Stimulated activated CD4-positive, alpha-beta T cell treated with anti-CD3 and anti-CD28 coated beads, Interleukin-12 subunit alpha, Interleukin-12 subunit beta, amount 100 ng/mL, for 24 hours (primary cell): Measurements from ENCODE around the gene CD276.
"Not testable (repeated sequence)": the region's sequence is repeated elsewhere in the genome, so short reads cannot be mapped to it uniquely, and the experiment has no call there.

Experiments
- DNase-seq, 2 experiments: peaks; one replicate each; pipeline ENCODE4 v3.0.0-alpha.2; 2020; ENCODE audit warnings: low read depth in 2 of 2

Gene CD276

DNA sequence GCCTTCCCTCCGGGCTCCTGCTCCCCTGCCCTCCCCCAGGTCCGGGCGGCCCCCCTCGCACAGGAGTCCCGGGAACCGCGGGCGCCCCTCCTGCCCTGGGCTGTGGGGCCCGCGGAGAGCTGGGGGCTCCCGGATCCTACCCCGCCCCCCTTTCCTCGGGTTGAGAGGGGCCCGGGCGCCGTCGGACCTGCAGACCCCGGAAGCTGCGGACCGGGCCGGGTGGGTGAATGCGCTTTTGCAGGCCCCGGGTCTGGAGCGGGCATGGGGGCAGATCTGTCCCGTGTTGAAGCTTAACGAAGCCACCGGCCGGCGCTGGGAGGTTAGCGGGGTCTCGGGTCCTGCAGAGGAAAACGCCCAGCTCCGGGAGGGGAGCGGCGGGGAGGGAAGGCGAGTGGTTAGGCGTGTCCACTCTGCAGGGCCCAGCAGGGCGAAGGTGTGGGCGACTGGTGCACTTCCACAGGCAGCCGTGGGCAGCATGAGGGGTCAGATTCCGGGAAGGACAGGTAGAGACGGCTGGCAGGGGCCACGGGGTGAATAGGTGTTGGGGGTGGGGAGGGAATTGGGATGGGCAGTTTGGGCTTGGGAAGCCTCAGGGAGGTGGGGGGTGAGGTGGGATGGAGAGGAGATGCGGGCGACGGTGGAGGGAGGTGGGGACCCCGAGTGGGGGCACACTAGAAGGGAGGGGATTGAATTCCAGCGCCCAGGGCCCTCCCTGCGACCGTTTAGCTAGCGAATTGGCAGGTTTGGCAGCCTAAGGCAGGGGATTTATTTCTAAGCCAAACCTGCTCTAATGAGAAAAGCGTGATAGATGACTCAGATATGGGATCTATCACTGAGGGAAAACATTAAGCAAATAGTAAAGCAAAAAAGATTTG lies 635 bp downstream of the CD276 start:
- no peak for DNase-seq

DNA sequence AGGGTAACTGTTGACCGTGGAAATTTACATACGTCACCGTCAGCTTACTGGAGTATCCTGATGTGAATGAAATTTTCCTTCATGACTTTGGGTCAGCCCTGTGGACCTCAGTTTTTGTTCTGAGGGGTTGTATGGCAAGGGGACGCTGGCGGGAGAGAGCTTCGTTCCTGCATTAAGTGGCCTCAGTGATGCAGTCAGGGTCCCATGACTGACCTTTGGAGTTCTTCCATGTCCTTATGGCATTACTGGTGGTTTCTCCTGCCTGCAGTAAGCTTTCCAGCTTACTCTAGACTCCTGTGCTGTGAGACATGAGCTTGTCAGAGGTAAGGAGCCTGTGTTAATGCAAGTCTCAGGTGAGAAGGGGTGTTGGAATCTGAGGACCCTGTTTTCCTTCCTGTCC lies 1.8 kb downstream of the CD276 start:
- DNase-seq: no peak

DNA sequence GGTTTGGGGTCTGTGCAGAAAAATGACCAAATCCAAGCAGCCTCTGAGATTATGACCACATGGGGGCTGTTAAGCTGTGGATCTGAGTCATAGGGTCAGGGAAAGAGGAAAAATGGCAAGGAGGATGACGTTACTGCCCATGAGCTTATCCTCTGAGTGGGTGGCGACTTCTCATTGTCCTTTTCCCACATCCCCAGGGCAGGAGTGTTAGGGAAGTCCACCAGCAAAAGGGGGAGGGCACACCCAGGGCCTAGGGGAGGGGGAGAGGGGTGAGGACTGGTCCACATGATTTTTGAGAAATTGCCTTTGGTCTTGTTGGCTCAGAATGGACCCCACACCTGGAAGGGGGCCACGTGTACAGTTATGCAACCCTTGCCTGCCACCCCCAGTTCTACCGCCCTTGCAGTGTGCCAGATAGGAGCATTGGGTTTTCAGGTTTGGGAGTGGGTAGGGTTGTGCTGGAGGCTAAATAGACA lies 2.6 kb downstream of the CD276 start:
- no peak for DNase-seq

DNA sequence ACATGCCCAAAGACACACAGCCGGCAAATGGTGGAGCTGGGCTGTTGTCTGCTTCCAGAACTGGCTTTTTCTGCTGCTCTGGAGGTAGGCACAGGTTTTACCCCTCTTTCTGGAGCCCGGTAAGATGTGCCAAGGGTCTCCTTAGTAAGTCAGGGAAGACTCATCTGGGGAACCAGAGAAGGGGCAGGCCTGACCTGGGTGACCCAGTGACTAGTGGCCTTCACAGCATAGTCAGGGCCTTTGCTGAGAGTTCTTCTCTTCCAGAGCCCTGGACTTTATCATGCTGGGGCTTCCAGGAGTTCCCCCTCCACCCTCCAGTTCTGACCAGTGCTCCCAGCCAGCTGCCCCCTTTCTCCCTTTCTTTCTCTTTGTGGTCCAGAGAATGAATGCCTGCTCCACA lies 3.2 kb downstream of the CD276 start:
- no peak for DNase-seq

DNA sequence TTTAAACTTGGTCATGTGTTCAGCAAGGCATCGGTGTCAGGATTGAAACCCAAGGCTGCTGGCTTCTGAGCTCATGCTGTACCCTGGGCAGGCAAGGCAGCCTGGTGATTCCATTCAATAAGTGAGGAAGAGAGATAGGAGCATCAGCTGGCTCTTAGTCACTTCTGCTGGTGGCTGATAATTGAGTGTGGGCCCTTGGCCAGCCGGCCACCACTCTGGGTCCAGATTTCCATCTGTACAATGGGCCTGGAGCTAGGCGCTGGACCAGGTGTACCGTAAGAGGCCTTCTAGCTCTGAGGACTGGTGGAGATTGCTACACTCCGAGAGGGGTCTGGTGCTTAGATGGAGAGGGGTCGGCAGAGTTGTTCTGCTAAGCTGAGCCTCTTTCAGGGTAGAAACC lies 4.3 kb downstream of the CD276 start:
- DNase-seq: no peak

DNA sequence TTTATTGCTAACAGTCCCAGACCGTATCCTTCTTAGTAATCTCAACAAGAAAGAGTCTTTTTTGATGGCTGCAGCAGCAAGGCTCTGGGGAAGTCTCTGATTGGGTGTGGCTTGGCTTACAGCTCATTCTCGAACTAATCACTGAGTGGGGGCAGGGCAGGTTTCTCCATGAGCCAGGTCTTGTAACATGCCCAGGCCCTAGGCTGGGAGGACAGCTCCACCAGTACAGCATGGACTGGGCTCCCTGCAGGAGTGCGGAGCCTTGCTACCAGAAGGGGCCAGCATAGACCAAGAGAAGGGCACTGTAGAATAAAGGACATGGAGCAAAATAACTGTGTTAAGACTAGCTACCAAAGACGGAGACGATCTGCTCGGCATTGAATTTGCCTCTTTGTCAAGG lies 7.2 kb downstream of the CD276 start:
- no peak for DNase-seq

DNA sequence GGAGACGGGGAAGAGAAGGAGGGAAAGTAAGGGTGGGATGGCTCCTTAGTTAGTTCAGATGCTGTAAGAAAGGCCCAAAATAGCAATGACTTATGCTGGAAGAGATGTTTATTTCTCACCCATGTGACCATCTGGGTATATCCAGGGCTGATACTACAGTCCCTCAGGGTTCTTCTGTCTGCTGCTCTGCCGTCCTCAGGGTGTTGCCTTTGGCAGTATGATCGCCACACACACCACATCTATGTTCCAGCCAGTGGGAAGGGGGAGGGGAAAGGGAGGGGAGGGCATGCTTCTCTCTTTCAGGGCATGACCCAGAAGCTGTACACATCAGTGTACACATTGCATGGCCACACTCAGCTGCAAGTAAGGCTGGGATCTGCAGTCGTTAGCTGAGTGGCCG lies 10.2 kb downstream of the CD276 start:
- DNase-seq: no peak

DNA sequence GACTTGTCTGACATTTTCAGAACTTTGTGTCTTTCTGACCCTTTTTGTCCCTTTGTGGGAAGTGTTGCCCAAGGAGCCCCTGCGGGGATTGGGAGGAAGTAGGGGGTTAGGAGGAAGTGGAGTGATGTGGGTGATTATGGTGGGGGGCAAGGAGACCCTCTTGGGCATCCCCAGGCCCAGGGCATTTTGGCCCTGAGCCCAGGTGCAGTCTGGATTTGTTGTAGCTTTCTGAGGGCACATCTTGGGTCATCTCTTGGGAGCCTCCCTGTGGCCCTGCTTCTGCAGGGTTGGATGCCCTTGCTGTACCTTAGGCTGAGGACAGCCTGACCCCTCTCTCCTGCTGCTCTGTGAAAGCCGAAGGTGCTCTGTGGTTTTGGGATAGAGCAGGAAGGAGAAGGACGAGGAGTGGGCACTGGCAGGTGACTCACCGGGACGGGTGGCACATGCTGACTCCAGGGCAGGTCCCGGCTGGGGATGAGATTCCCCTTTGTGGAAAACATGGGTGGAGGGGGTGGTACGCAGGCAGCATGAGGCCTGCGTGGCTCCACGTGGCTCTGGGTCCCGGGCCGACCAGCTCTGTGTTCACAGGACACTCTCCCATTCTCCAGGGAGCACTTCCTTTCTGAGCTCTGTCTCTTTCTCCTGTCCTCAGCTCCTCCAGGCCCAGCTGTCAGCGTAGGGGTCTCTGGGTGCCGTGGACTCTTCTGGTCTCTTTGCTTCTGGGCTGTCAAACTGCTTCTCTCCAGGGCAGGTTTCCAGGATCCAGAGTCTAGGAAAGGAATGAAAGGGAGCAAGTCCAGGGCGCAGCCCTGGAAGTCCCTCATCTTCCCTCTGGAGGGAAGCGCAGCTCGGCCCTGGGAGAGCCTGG lies 11.8 kb downstream of the CD276 start:
- DNase-seq: no peak

DNA sequence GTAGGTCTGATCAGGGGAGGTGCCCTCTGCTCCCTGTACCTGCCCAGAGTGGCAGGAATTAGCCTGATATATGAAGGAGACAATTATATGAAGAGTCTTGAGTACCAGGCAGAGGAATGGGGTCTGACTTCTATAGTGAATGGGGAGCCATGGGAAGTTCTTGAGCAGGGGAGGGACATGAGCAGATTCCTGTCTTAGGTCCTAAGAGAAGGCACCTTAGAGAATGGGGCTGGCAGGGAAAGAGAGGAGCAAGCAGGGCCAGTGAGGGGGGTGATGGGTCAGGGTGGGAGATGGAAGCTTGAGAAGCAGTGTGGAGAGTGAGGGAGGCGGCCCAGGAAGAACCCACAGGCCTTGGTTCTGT lies 12.4 kb downstream of the CD276 start:
- DNase-seq: no peak

DNA sequence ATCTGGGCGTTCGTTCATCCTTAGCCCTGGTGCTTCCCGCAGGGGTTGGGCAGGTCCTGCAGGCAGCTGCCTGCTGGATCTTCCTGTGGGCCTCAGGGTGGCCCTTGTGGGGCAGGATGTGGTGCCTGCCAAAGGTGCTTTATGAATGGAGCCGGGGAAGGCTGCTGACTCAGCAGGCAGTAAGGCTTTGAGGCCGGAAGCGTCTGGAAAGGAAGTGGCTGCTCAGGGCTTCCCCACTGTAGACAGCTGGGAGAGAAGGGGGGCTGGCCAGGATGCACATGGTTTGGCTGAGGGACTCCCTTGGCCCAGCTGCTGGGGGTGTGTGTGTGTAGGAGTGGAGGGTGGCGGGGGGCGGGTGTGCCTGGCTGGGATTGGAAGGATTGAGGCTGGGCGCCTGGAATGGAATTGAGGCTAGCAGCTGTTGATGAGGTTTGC lies 12.9 kb downstream of the CD276 start:
- peak; percentile 58 to 75 for DNase-seq

DNA sequence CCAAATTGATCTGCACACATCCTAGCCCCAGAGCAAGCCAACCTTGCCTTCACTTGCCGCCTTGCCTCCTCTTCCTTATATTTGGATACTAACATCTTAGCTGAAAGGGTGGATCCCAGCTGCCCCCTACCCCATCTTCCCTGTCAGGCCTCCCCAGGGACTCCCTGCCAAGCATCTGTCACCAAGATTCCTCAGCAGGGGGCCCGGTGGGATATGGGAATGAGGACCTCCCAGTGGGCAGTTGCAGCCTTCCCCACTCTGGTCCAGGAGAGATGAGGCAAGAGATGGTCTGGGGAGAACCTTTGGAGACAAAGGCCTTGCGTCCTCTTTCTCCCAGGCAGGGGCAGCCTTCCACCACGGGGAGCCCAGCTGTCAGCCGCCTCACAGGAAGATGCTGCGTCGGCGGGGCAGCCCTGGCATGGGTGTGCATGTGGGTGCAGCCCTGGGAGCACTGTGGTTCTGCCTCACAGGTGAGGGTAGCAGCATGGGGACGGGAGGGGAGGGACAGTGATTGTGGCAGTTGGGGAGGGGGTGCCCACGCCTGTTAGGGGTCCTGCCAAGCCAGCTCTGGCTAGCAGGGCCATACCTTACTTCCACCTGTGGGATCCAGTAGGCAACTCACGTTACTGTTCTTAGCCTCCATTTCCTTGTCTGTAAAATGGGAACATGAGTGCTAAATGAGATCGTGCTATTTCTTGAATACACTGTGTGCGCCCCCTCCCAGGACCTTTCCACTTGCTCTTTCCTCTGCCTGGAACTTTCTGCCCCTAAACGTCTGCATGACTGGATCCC lies 15.3 kb downstream of the CD276 start:
- no peak for DNase-seq

DNA sequence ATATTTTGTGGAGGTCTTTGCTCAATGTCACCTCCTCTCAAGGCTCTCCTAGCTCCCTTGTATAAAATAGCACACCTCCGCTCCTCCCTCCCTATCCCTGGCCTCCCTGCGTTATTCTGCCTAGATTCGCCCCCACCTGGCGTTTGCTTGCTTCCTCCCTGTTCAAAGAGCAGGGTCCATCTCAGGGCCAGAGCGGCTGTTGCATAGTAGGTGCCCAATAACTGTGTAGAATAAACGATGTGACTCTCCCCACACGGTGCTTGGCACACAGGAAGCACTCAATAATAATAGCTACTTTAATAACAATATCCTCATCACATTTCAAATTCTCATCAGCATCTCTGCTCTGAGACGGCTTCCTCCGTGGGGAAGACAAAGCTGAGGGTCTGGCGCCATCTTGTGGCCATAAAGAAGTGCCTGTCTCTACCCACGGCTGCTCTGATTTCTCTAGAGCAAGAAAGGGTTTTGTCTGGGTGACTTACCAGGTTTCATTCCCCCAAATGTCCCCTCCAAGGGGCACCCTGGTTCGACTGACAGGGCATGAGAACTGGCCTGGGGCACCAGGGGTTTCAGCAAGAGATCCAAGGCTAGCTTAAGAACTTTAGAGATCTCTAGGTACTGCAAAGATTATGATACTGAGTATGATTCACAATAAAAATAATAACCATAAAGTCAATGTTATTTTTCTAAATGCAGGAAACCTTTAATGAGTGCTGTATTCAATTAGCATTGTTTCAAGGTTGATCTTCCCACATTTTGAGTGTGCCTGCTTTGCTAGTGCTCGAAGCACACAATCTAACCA lies 16.1 kb downstream of the CD276 start:
- peak; percentile 56 to 68 for DNase-seq

DNA sequence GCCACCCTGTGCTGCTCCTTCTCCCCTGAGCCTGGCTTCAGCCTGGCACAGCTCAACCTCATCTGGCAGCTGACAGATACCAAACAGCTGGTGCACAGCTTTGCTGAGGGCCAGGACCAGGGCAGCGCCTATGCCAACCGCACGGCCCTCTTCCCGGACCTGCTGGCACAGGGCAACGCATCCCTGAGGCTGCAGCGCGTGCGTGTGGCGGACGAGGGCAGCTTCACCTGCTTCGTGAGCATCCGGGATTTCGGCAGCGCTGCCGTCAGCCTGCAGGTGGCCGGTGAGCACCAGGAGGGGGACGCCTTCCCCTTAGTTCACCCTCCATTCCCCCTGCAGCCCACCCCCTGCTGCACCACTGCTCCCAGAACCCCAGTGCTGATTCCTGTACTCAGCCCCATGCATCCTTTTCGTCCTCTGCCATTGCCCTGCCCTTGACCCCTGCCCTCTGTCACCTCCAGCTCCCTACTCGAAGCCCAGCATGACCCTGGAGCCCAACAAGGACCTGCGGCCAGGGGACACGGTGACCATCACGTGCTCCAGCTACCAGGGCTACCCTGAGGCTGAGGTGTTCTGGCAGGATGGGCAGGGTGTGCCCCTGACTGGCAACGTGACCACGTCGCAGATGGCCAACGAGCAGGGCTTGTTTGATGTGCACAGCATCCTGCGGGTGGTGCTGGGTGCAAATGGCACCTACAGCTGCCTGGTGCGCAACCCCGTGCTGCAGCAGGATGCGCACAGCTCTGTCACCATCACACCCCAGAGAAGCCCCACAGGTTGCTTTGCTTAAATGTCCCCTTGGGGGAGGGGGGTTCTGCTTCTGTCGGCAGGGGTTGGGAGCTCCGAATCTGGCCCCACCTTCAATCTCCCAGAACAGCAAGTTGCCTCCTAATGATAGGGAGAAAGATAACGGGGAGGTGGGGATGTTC lies 18.4 kb downstream of the CD276 start:
- DNase-seq: not testable (repeated sequence)

DNA sequence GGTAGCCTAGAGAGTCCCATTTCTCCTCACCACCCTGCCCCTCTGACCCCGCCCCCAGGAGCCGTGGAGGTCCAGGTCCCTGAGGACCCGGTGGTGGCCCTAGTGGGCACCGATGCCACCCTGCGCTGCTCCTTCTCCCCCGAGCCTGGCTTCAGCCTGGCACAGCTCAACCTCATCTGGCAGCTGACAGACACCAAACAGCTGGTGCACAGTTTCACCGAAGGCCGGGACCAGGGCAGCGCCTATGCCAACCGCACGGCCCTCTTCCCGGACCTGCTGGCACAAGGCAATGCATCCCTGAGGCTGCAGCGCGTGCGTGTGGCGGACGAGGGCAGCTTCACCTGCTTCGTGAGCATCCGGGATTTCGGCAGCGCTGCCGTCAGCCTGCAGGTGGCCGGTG lies 19.4 kb downstream of the CD276 start:
- DNase-seq: not testable (repeated sequence)

DNA sequence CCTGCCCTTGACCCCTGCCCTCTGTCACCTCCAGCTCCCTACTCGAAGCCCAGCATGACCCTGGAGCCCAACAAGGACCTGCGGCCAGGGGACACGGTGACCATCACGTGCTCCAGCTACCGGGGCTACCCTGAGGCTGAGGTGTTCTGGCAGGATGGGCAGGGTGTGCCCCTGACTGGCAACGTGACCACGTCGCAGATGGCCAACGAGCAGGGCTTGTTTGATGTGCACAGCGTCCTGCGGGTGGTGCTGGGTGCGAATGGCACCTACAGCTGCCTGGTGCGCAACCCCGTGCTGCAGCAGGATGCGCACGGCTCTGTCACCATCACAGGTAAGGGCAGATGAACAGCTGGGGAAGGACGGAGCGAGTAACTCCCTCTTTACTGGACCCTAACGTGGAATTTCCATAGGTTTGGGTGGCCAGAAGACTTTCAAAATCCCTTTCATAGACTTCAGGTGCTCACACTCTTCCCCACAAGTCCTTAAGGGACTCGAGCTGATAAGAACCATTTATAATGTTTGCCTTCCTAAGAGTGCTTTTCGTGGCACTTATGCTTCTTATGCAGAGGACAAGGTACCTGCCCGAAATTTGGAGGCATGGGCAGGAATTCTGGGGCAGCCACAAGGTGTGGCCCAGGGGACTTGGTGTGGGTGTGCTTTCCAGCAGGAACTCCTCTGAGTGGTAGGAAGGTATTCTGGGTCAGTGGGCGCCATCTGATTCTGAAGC lies 20.1 kb downstream of the CD276 start:
- DNase-seq: not testable (repeated sequence)

DNA sequence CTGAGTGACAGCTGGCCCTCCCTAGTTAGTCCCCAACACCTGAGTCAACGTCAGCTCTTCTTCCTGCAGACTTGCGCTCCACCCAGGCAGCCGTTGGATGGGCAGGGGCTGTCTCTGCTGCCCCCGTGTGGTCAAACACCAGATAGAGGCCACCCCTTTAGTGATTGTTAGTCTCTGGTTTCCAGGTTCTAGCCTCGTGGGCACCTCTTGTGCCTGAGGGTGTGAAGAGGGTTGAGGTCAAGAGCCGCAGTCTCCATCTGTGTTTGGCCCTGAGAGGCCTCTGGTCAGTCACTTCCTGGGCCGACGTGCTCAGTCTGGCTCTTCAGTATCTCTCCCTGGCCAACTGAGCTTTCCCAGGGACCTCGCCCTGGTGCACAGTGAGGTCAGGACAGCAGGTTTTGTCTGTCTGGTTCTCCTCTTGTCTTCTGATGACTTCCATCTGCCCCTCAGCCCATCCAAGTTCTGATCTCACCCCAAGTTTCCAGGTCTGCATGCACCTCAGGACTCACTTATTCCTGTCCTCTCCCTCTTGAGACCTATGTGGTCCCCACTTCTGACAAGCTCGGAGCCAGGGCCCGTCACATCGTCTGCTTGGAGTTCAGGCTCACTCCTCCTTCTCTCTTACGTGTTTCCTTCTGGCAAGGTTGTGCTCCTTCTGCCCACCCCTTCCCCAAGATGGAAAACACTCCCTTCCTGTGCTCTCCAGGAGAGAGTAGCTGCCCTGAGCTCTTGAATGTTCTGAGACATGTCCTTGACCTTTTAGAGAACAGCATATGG lies 20.9 kb downstream of the CD276 start:
- DNase-seq: peak; percentile 43 to 65

DNA sequence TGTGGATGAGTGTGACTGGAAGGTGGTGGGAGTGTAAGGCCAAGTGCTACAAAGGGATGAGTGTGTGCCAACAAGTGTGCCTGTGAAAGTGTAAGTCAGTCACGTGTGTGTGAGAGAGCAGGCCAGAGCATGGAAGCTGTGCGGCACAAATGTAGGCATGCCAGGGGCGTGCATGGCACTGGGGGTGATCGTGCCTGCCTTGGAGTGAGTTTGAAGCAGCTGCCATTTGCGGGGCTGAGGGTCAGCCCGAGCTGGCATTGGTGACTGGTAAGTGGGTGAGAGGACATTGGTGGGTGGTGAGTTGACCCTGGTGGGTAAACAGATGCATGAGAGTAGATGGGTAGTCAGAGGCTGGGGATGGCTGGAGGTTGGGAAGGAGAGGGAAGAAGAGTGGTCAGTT lies 24.5 kb downstream of the CD276 start:
- DNase-seq: no peak

DNA sequence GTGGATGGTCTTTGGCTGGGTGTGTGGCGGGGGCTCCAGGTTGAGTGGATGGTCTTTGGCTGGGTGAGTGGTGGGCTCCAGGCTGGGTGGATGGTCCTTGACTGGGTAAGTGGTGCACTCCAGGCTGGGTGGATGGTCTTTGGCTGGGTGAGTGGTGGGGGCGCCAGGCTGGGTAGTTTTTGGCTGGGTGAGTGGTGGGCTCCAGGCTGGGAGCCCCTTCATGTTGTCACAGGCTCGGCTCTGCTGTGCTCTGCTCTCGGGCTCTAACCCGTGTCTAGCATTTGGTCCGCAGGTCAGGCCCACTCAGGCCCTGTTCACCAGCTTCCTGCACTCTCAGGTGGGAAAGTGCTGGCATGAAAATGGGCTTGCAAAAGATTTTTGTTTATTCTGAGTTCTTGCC lies 25.1 kb downstream of the CD276 start:
- no peak for DNase-seq

DNA sequence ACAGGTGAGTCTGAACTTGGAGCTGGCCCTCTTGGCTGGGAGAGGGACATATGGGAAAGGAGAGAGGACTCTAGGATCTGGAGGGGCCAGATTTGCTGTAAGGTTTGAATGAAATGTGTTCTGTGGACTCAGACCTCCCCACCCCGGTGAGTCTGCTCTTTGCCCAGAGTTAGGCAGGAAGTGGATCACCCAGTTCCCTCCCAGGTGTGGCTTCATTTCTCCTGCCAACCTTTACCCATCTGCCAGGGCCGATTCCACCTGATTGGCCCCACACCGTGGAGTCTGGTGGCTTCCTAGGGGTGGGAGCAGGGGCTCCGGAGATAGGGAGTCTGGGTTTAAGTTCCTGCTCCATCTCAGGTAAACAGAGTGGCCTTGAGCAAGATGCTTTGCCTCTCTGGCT lies 25.5 kb downstream of the CD276 start:
- no peak for DNase-seq
